CD4-positive, alpha-beta memory T cell (primary cell): ENCODE data around the gene TRAF6. TPM values are rescaled to one million over a fixed set of nuclear protein-coding genes. Genes with fewer than 3 reads are reported as not detected.
A peak's percentile ranks its signal among the peaks of the same experiment; 100 is the strongest.

ENCODE experiments used
- CTCF ChIA-PET: fragments of 350-600 bp; sonication (Branson Sonifier 250); formaldehyde crosslinking; loops from one replicate; lab custom pipeline; 2021; ENCODE audit warnings: inconsistent platforms; ENCODE audit not compliant: partially characterized antibody; lab: Charles Lee
- POLR2A ChIA-PET: fragments of 350-600 bp; sonication (Branson Sonifier 250); formaldehyde crosslinking; loops from one replicate; lab custom pipeline; 2021; ENCODE audit not compliant: partially characterized antibody; lab: Charles Lee
- DNase-seq, 5 donors: peaks; one replicate each; pipeline versions ENCODE4 v3.0.0 to v3.0.0-alpha.2; 2020 to 2022; ENCODE audit warnings: mixed read lengths in 1 of 5
- H3K27ac ChIP-seq: one replicate; pipeline ENCODE4 v1.7.0; 2013; ENCODE audit warnings: low read depth, low read length
- H3K27me3 ChIP-seq: 2 replicates; pipeline ENCODE4 v1.7.0; 2013; ENCODE audit warnings: mild to moderate bottlenecking, low read length, moderate library complexity; ENCODE audit not compliant: insufficient read depth
- H3K36me3 ChIP-seq: 2 replicates; pipeline ENCODE4 v1.7.0; 2013; ENCODE audit warnings: mild to moderate bottlenecking, low read length, moderate library complexity; ENCODE audit not compliant: insufficient read depth
- H3K4me1 ChIP-seq: 2 replicates; pipeline ENCODE4 v1.7.0; 2013; ENCODE audit warnings: mild to moderate bottlenecking, low read length, moderate library complexity; ENCODE audit not compliant: insufficient read depth
- H3K4me3 ChIP-seq, 2 donors: one replicate each; pipeline ENCODE4 v1.7.0; 2013; ENCODE audit warnings: low read length in 2 of 2, mild to moderate bottlenecking in 1 of 2
- H3K9me3 ChIP-seq, 2 donors: one replicate each; pipeline ENCODE4 v1.7.0; 2013; ENCODE audit warnings: low read length in 2 of 2, control low read depth in 1 of 2; ENCODE audit not compliant: control insufficient read depth in 1 of 2
- H3K27ac Mint-ChIP-seq, 7 donors: one replicate each; pipeline ENCODE4 v1.8.0; 2020 to 2021; ENCODE audit warnings: mixed read lengths in 7 of 7, mild to moderate bottlenecking in 6 of 7, inconsistent platforms in 3 of 7, moderate library complexity in 3 of 7
- H3K27me3 Mint-ChIP-seq, 2 donors: one replicate each; pipeline ENCODE4 v1.8.0; 2020 to 2021; ENCODE audit warnings: mixed read lengths in 2 of 2
- H3K36me3 Mint-ChIP-seq, 2 donors: one replicate each; pipeline ENCODE4 v1.8.0; 2020 to 2021; ENCODE audit warnings: mixed read lengths in 2 of 2, inconsistent platforms in 1 of 2, mild to moderate bottlenecking in 1 of 2
- H3K4me1 Mint-ChIP-seq, 4 donors: one replicate each; pipeline ENCODE4 v1.8.0; 2020 to 2021; ENCODE audit warnings: mixed read lengths in 4 of 4, mild to moderate bottlenecking in 1 of 4
- H3K4me3 Mint-ChIP-seq, 8 donors: one replicate each; pipeline ENCODE4 v1.8.0; 2020 to 2021; ENCODE audit warnings: mixed read lengths in 8 of 8, mild to moderate bottlenecking in 7 of 8, moderate library complexity in 6 of 8, inconsistent platforms in 3 of 8
- H3K9me3 Mint-ChIP-seq, 8 donors: one replicate each; pipeline ENCODE4 v1.8.0; 2020 to 2021; ENCODE audit warnings: mixed read lengths in 8 of 8, mild to moderate bottlenecking in 5 of 8, inconsistent platforms in 3 of 8, moderate library complexity in 1 of 8
- intact Hi-C: fragments of 100-400 bp; cut with micrococcal nuclease; formaldehyde crosslinking; loops from one replicate; pipeline ENCODE4 v1.15.1; 2023
- polyA plus RNA-seq, 2 donors: library from polyadenylated mRNA; unstranded; fragments of 300-500 nt; fragmentation: Illumina TruSeq; gene quantifications; one replicate each; pipeline ENCODE4 v1.2.3, GENCODE V29; 2021
- total RNA-seq, 2 experiments: library from RNA; stranded (reverse); gene quantifications; one replicate each; pipeline ENCODE4 v1.2.3, GENCODE V29; 2021

TRAF6 gene
- total and polyA plus RNA-seq, 4 experiments from 2014 or later: 10.3 to 23.7 (median 17.1) TPM

DNA sequence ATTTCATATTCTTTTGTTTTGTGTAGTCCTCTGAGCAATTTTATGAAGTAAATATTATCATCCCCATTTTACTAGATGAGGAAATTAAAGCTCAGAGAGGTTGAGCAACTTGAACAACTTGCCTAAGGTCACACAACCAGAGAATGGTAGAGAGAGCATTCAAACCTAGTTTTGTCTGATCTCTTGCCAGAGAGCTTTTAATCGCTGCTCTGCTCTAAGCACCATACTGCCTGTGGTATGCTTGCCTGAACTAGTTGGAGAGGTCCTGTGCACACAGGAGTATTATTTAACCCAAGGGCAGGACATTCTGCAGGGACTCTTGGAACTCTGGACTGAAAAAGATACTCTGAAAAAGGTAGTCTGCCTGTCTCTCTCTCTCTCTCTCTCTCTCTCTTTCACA, 38.5 kb downstream of the TRAF6 start:
- H3K9me3 Mint-ChIP-seq: no peaks in the 10 kb centered on the region
- H3K4me1 Mint-ChIP-seq: peaks cover 0 to 8% (median 3%) of the 10 kb centered on the region in 4 donors
- Histone ChIP-seq H3K4me1 (no peaks in the 10 kb centered on the region), H3K27me3 (no peaks in the 10 kb centered on the region), H3K9me3 (no peaks in the 10 kb centered on the region), H3K36me3 (no peaks in the 10 kb centered on the region), H3K27ac (no peak overlapping the region), H3K4me3 (no peak overlapping the region)
- H3K27me3 Mint-ChIP-seq: no peaks in the 10 kb centered on the region
- DNase-seq: no peak
- peaks cover 0 to 4% of the 10 kb centered on the region in 2 donors for H3K36me3 Mint-ChIP-seq
- H3K27ac Mint-ChIP-seq: peak overlapping the region in 1 of 7 donors; percentile 14
- ChIA-PET CTCF (interaction anchor here (1.0 to 2.1 kb wide), 2 partner anchors 96 to 98 kb away, joined by 4 to 5 read pairs; no protein-coding TSS in a partner anchor), POLR2A (no interaction called here)
- H3K4me3 Mint-ChIP-seq: no peak overlapping the region
- intact Hi-C loops: no loop called here

- Histone ChIP-seq H3K27ac (no peak overlapping the region), H3K27me3 (no peaks in the 10 kb centered on the region), H3K9me3 (no peaks in the 10 kb centered on the region), H3K4me1 (no peaks in the 10 kb centered on the region), H3K4me3 (no peak overlapping the region), H3K36me3 (no peaks in the 10 kb centered on the region)
- Mint-ChIP-seq H3K27me3 (no peaks in the 10 kb centered on the region), H3K4me3 (no peak overlapping the region), H3K4me1 (peaks cover 2 to 8% (median 3%) of the 10 kb centered on the region in 4 donors), H3K9me3 (no peaks in the 10 kb centered on the region), H3K36me3 (peaks cover 4% of the 10 kb centered on the region in 2 donors), H3K27ac (peak overlapping the region in 3 of 7 donors; percentile 1 to 35 (median 7))
- ChIA-PET POLR2A (interaction anchor here (0.8 to 2.0 kb wide), 4 partner anchors 8 to 92 kb away, joined by 3 to 5 read pairs (median 4); no protein-coding TSS in a partner anchor), CTCF (interaction anchor here (0.8 to 2.8 kb wide), 5 partner anchors 9 to 117 kb away, joined by 3 to 20 read pairs (median 3); partner anchors contain the start of gene TRAF6)
- intact Hi-C loops: no loop called here
- DNase-seq: no peak
Observed at GRCh38 chr11:36469881-36470802, 39.9 kb downstream of the TRAF6 start.

DNA sequence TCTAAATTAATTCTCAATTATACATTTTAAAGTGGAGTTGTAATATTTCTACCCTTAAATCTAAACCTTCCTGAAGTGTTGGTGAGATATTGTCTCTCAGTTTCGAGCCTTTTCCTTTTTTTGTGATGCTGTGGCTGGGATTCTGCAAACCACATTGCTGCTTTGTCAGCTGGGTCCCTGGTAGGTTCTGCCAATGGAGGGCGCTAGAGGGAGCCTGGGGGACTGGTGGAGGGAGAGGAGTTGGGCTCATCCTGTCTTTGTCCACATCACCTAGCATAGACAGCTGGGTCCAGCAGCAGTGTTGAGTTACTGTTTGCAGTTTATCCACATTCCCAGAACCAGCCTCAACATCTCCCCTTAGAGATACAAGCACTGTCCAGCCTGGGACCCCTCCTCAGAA, 41.0 kb downstream of the TRAF6 start:
- H3K27me3 ChIP-seq: no peaks in the 10 kb centered on the region
- Mint-ChIP-seq H3K4me3 (no peak overlapping the region), H3K27ac (peak overlapping the region in 2 of 7 donors; percentile 31 to 88), H3K27me3 (no peaks in the 10 kb centered on the region), H3K9me3 (no peaks in the 10 kb centered on the region), H3K36me3 (peaks cover 4 to 8% of the 10 kb centered on the region in 2 donors), H3K4me1 (peaks cover 2 to 8% (median 3%) of the 10 kb centered on the region in 4 donors)
- ChIA-PET POLR2A (interaction anchor here (1.3 to 2.0 kb wide), 5 partner anchors 10 to 172 kb away, joined by 3 to 10 read pairs (median 4); no protein-coding TSS in a partner anchor), CTCF (interaction anchor here (1.3 to 3.1 kb wide), 4 partner anchors 10 to 116 kb away, joined by 5 to 20 read pairs (median 10); no protein-coding TSS in a partner anchor)
- no peaks in the 10 kb centered on the region for H3K4me1 ChIP-seq
- H3K9me3 ChIP-seq: no peaks in the 10 kb centered on the region
- H3K36me3 ChIP-seq: no peaks in the 10 kb centered on the region
- intact Hi-C loops: no loop called here
- no peak for DNase-seq
- H3K4me3 ChIP-seq: no peak overlapping the region
- H3K27ac ChIP-seq: no peak overlapping the region

GRCh38 chr11:36467916-36468315, 42.2 kb downstream of the TRAF6 start:
- Mint-ChIP-seq H3K4me1 (peaks cover 2 to 11% (median 4%) of the 10 kb centered on the region in 4 donors), H3K27me3 (no peaks in the 10 kb centered on the region), H3K4me3 (no peak overlapping the region), H3K27ac (peak overlapping the region in 2 of 7 donors; percentile 25 to 61), H3K36me3 (peaks cover 12 to 13% of the 10 kb centered on the region in 2 donors), H3K9me3 (no peaks in the 10 kb centered on the region)
- intact Hi-C loops: no loop called here
- H3K9me3 ChIP-seq: no peaks in the 10 kb centered on the region
- no peaks in the 10 kb centered on the region for H3K27me3 ChIP-seq
- no peaks in the 10 kb centered on the region for H3K36me3 ChIP-seq
- DNase-seq: no peak
- POLR2A ChIA-PET: interaction anchor here (1.1 to 2.0 kb wide), 4 partner anchors 82 to 171 kb away, joined by 3 to 10 read pairs (median 4); no protein-coding TSS in a partner anchor
- H3K27ac ChIP-seq: no peak overlapping the region
- no peak overlapping the region for H3K4me3 ChIP-seq
- CTCF ChIA-PET: interaction anchor here (0.9 to 3.1 kb wide), 6 partner anchors 9 to 176 kb away, joined by 3 to 20 read pairs (median 6); no protein-coding TSS in a partner anchor
- H3K4me1 ChIP-seq: no peaks in the 10 kb centered on the region

- no peaks in the 10 kb centered on the region for H3K9me3 ChIP-seq
- CTCF ChIA-PET: interaction anchor here (1.5 to 3.1 kb wide), 2 partner anchors 10 to 14 kb away, joined by 3 to 8 read pairs; no protein-coding TSS in a partner anchor
- peak overlapping the region in 1 of 8 donors; percentile 23 for H3K4me3 Mint-ChIP-seq
- peak overlapping the region in 3 of 7 donors; percentile 29 to 84 (median 72) for H3K27ac Mint-ChIP-seq
- H3K27me3 Mint-ChIP-seq: no peaks in the 10 kb centered on the region
- no peaks in the 10 kb centered on the region for H3K9me3 Mint-ChIP-seq
- no peaks in the 10 kb centered on the region for H3K36me3 ChIP-seq
- intact Hi-C loops: no loop called here
- H3K4me3 ChIP-seq: no peak overlapping the region
- no peaks in the 10 kb centered on the region for H3K27me3 ChIP-seq
- no peak overlapping the region for H3K27ac ChIP-seq
- peaks cover 2 to 10% (median 4%) of the 10 kb centered on the region in 4 donors for H3K4me1 Mint-ChIP-seq
- no peak for DNase-seq
- H3K4me1 ChIP-seq: no peaks in the 10 kb centered on the region
- POLR2A ChIA-PET: interaction anchor here (1.5 to 1.9 kb wide), 2 partner anchors 78 to 91 kb away, joined by 3 to 10 read pairs; no protein-coding TSS in a partner anchor
- peaks cover 15 to 17% of the 10 kb centered on the region in 2 donors for H3K36me3 Mint-ChIP-seq
Observed at GRCh38 chr11:36467012-36467411, 43.1 kb downstream of the TRAF6 start.

DNA sequence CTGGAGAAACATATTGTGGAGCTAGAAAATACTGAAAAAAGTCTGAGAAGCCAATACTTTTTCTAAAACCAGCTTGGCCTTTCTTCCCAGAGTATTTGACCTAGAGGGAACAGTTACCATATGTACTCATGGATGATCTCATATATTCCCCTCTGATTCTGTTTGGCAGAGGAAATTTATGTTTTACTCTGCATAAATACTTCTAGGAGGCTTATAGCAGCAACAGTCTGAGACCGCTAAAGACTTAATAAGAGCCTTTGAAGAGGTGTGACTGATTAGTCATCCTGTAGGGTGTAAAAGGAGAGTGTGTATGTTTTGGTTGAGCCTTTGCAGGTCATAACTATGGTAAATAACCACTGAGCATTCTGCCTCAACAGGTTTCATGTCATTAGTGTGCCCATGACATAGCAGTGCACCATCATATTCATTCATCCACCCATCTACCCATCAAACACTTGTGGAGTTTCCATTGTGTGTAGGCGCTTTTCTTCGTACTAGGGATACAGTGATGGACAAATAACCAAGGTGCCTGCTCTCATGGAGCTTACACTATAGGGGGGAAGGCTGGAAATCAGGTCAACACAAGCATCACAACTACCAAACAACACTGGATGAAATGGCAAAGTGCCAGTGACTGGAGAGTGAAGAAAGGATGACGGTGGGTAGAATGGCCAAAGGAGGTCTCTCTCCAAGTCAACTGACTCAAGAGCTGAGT, 44.5 kb downstream of the TRAF6 start:
- Mint-ChIP-seq H3K4me3 (no peak overlapping the region), H3K27ac (no peak overlapping the region), H3K36me3 (peaks cover 18 to 21% of the 10 kb centered on the region in 2 donors), H3K9me3 (no peaks in the 10 kb centered on the region), H3K4me1 (peaks cover 2 to 10% (median 6%) of the 10 kb centered on the region in 4 donors), H3K27me3 (no peaks in the 10 kb centered on the region)
- ChIA-PET POLR2A (interaction anchor here (1.2 to 1.5 kb wide), 2 partner anchors 76 to 112 kb away, joined by 3 read pairs; no protein-coding TSS in a partner anchor), CTCF (interaction anchor here (1.2 to 2.4 kb wide), 6 partner anchors 9 to 113 kb away, joined by 4 to 8 read pairs (median 5); no protein-coding TSS in a partner anchor)
- no peaks in the 10 kb centered on the region for H3K4me1 ChIP-seq
- DNase-seq: no peak
- H3K36me3 ChIP-seq: no peaks in the 10 kb centered on the region
- no peaks in the 10 kb centered on the region for H3K9me3 ChIP-seq
- H3K4me3 ChIP-seq: no peak overlapping the region
- H3K27me3 ChIP-seq: no peaks in the 10 kb centered on the region
- intact Hi-C loops: no loop called here
- no peak overlapping the region for H3K27ac ChIP-seq
